Endothelial cell of umbilical vein (primary cell): ENCODE results near the gene ATP6V0E2.

Experiments
- EZH2 ChIP-seq: IDR thresholded peaks from 2 replicates; pipeline ENCODE4 v1.6.1; 2012; ENCODE audit warnings: borderline replicate concordance, low read depth, mild to moderate bottlenecking, moderate library complexity, low read length, inconsistent platforms; ENCODE audit not compliant: severe bottlenecking
- FOS ChIP-seq: IDR thresholded peaks from 2 replicates; pipeline ENCODE4 v1.6.1; 2011; ENCODE audit warnings: mild to moderate bottlenecking, low read length, moderate library complexity, borderline replicate concordance; ENCODE audit not compliant: insufficient read depth
- GATA2 ChIP-seq: IDR thresholded peaks from 2 replicates; pipeline ENCODE4 v1.7.0; 2011; ENCODE audit warnings: low read depth, mild to moderate bottlenecking, moderate library complexity, mixed read lengths, low read length; ENCODE audit not compliant: insufficient read length, insufficient read depth
- JUN ChIP-seq: IDR thresholded peaks from 2 replicates; pipeline ENCODE4 v1.6.1; 2011; ENCODE audit warnings: borderline replicate concordance, low read depth; ENCODE audit not compliant: insufficient read length, insufficient read depth
- MYC ChIP-seq: IDR thresholded peaks from one replicate; pipeline ENCODE4 v1.6.1; 2011; ENCODE audit warnings: mild to moderate bottlenecking, low read depth, low read length
- POLR2A ChIP-seq: IDR thresholded peaks from 2 replicates; pipeline ENCODE4 v1.6.1; 2012; ENCODE audit warnings: low read depth, mild to moderate bottlenecking, control low read depth, low read length
- POLR2AphosphoS5 ChIP-seq: IDR thresholded peaks from 2 replicates; pipeline ENCODE4 v1.6.1; 2012; ENCODE audit warnings: low read depth, mild to moderate bottlenecking, control low read depth, low read length, moderate library complexity; ENCODE audit not compliant: insufficient read depth
- TF ChIP-seq, protein P1 (sequence below), 2 donors: IDR thresholded peaks; 1 replicate in 1 of 2; 2 replicates in 1 of 2; pipeline ENCODE4 v1.5.1; 2011; ENCODE audit warnings: low read length in 2 of 2, mild to moderate bottlenecking in 2 of 2, moderate library complexity in 2 of 2, control low read depth in 1 of 2, inconsistent platforms in 1 of 2, low read depth in 1 of 2; ENCODE audit not compliant: insufficient read depth in 1 of 2; ENCODE audit errors: extremely low read depth in 1 of 2
- TF ChIP-seq, protein P2 (sequence below): IDR thresholded peaks from 2 replicates; pipeline ENCODE4 v1.6.1; 2011; ENCODE audit not compliant: insufficient read depth, insufficient read length

DNA sequence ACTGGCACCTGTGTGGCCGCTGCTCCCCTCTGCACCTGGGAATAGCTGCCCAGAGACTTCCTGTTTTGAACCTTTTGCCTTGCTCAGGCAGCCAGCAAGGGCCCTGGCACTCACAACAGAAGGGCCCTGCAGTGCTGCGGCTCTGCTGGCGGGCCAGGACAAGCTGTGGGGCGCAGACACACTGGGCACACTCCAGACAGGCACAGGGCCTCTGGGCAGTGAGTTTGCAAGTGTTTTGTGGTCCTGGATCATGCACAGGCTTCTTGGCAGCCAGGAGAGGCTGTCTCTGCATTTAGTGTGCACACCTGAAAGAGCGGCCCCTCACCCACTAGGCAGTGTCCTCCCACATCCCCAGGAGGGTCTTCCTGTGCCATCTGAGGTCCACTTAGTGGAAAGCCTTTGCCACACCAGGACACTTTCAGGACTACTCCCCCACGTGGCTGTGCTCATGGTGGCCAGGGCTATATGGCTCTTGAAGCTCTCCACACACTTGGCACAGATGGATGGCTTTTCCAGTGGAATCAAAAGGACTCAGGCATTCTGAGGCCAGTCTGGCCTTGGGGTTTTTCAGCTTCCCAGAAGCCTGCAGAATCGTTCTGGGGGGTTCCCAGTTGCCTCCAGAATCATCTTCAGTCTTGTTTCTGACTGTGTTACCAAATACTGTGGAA, 5.0 kb upstream of the ATP6V0E2 start:
- no peak for TF ChIP-seq EZH2
- no peak for TF ChIP-seq POLR2A
- TF ChIP-seq POLR2AphosphoS5, result no peak
- TF ChIP-seq, protein P1, sequence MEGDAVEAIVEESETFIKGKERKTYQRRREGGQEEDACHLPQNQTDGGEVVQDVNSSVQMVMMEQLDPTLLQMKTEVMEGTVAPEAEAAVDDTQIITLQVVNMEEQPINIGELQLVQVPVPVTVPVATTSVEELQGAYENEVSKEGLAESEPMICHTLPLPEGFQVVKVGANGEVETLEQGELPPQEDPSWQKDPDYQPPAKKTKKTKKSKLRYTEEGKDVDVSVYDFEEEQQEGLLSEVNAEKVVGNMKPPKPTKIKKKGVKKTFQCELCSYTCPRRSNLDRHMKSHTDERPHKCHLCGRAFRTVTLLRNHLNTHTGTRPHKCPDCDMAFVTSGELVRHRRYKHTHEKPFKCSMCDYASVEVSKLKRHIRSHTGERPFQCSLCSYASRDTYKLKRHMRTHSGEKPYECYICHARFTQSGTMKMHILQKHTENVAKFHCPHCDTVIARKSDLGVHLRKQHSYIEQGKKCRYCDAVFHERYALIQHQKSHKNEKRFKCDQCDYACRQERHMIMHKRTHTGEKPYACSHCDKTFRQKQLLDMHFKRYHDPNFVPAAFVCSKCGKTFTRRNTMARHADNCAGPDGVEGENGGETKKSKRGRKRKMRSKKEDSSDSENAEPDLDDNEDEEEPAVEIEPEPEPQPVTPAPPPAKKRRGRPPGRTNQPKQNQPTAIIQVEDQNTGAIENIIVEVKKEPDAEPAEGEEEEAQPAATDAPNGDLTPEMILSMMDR (IDR thresholded peaks at IDR 0.05; ENCODE audit: extremely low read depth in 1 of 2, insufficient read depth in 1 of 2, low read depth in 1 of 2, low read length in 2 of 2), result no peak
- no peak for TF ChIP-seq JUN
- TF ChIP-seq, protein P2, sequence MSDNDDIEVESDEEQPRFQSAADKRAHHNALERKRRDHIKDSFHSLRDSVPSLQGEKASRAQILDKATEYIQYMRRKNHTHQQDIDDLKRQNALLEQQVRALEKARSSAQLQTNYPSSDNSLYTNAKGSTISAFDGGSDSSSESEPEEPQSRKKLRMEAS, result no peak
- TF ChIP-seq GATA2, result no peak
- no peak for TF ChIP-seq MYC
- no peak for TF ChIP-seq FOS
